HG02885 (cell line): ENCODE measurements around the gene RAB15.
"Not testable (repeated sequence)": the region's sequence is repeated elsewhere in the genome, so short reads cannot be mapped to it uniquely, and the experiment has no call there.

Experiments
- ATAC-seq: cut with Tn5 transposase; IDR thresholded peaks from one replicate; pipeline ENCODE4 v1.9.1; 2021; ENCODE audit warnings: mild to moderate bottlenecking; ENCODE audit not compliant: unreplicated experiment, poor library complexity

Gene RAB15

GRCh38 chr14:64918216-64918615 is 53.9 kb downstream of the RAB15 start:
- no peak for ATAC-seq

GRCh38 chr14:64915797-64916196 is 56.3 kb downstream of the RAB15 start:
- ATAC-seq = no peak

- no peak for ATAC-seq
Observed at GRCh38 chr14:64915029-64915424, 57.1 kb downstream of the RAB15 start.

GRCh38 chr14:64914237-64915028 is 57.7 kb downstream of the RAB15 start, which contains the start of gene CHURC1:
Gene CHURC1 (plus strand): TSS chr14:64914455. CDS start chr14:64914496, 41 bp downstream.
- peak; percentile 98 for ATAC-seq

- not testable (repeated sequence) for ATAC-seq
Observed at GRCh38 chr14:64913477-64913876, 58.7 kb downstream of the RAB15 start.

- no peak for ATAC-seq
Observed at GRCh38 chr14:64912261-64912660, 59.9 kb downstream of the RAB15 start.

- no peak for ATAC-seq
Observed at GRCh38 chr14:64910847-64911495, 61.2 kb downstream of the RAB15 start.

- no peak for ATAC-seq
Observed at GRCh38 chr14:64906022-64906421, 66.1 kb downstream of the RAB15 start.

GRCh38 chr14:64899958-64900357 is 72.2 kb downstream of the RAB15 start:
- no peak for ATAC-seq
